ENCODE measurements around the gene PSTPIP2.

PSTPIP2 gene

DNA sequence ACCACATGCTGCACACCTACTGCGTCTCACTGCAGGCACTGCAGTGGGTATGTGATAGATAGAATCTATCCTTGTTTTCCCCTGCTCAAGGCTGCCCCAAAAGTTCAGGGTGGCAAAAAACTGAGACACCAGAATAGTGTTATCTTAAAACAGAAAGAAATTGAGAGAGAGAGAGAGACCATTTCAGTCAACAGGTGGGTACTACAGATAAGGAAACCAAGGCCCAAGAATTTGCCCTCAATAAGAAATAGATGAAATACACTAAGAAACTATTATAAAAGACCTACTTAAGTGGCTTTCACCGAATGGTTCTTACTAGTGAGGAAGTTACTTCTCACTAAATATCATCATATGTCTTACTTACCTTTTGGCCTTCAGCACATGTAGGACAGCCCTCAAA is 132.8 kb downstream of the PSTPIP2 start:
- H3K4me3 ChIP-seq (ENCODE audit: insufficient read depth, low read length, poor library complexity, severe bottlenecking): no peak overlapping the region
- H3K27ac ChIP-seq (ENCODE audit: low read depth, low read length): no peak overlapping the region
- peaks cover 14% of the 10 kb centered on the region for H3K36me3 ChIP-seq (ENCODE audit: low read length)
- no peaks in the 10 kb centered on the region for H3K27me3 ChIP-seq (ENCODE audit: low read length)
- no peaks in the 10 kb centered on the region for H3K9me3 ChIP-seq (ENCODE audit: insufficient read depth, low read length)
- H3K9ac ChIP-seq (ENCODE audit: low read length): no peak overlapping the region
- no peaks in the 10 kb centered on the region for H3K9me2 ChIP-seq (replicated peaks; ENCODE audit: insufficient read depth, low read length)
- H3K79me2 ChIP-seq (ENCODE audit: insufficient read depth, low read length): no peaks in the 10 kb centered on the region
- no peak for TF ChIP-seq EZH2phosphoT487 (conservative IDR thresholded peaks at IDR 0.05; ENCODE audit: low read length)
- TF ChIP-seq, protein P1, sequence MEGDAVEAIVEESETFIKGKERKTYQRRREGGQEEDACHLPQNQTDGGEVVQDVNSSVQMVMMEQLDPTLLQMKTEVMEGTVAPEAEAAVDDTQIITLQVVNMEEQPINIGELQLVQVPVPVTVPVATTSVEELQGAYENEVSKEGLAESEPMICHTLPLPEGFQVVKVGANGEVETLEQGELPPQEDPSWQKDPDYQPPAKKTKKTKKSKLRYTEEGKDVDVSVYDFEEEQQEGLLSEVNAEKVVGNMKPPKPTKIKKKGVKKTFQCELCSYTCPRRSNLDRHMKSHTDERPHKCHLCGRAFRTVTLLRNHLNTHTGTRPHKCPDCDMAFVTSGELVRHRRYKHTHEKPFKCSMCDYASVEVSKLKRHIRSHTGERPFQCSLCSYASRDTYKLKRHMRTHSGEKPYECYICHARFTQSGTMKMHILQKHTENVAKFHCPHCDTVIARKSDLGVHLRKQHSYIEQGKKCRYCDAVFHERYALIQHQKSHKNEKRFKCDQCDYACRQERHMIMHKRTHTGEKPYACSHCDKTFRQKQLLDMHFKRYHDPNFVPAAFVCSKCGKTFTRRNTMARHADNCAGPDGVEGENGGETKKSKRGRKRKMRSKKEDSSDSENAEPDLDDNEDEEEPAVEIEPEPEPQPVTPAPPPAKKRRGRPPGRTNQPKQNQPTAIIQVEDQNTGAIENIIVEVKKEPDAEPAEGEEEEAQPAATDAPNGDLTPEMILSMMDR (IDR thresholded peaks at IDR 0.05; ENCODE audit: insufficient read depth, low read length, poor library complexity, severe bottlenecking): no peak
- H4K20me1 ChIP-seq (ENCODE audit: low read depth, low read length): no peaks in the 10 kb centered on the region
- H3K4me2 ChIP-seq (ENCODE audit: low read depth, low read length, poor library complexity, severe bottlenecking): no peak overlapping the region
- no peaks in the 10 kb centered on the region; the same call in 1 of the 2 replicates for H3F3A ChIP-seq (ENCODE audit: insufficient read depth)
- no peak overlapping the region for H2AFZ ChIP-seq (ENCODE audit: low read depth, low read length, severe bottlenecking)

GRCh38 chr18:45938488-45938935 is 133.5 kb downstream of the PSTPIP2 start:
- Histone ChIP-seq H3K36me3 (ENCODE audit: low read length) (peaks cover 14% of the 10 kb centered on the region), H3K4me3 (ENCODE audit: insufficient read depth, low read length, poor library complexity, severe bottlenecking) (no peak overlapping the region), H3K4me2 (ENCODE audit: low read depth, low read length, poor library complexity, severe bottlenecking) (no peak overlapping the region), H2AFZ (ENCODE audit: low read depth, low read length, severe bottlenecking) (no peak overlapping the region), H3K9me3 (ENCODE audit: insufficient read depth, low read length) (no peaks in the 10 kb centered on the region), H4K20me1 (ENCODE audit: low read depth, low read length) (no peaks in the 10 kb centered on the region), H3F3A (ENCODE audit: insufficient read depth) (no peaks in the 10 kb centered on the region; the same call in 1 of the 2 replicates), H3K27ac (ENCODE audit: low read depth, low read length) (no peak overlapping the region), H3K9me2 (replicated peaks; ENCODE audit: insufficient read depth, low read length) (no peaks in the 10 kb centered on the region), H3K9ac (ENCODE audit: low read length) (no peak overlapping the region), H3K79me2 (ENCODE audit: insufficient read depth, low read length) (no peaks in the 10 kb centered on the region), H3K27me3 (ENCODE audit: low read length) (no peaks in the 10 kb centered on the region)
- no peak for TF ChIP-seq EZH2phosphoT487 (conservative IDR thresholded peaks at IDR 0.05; ENCODE audit: low read length)
- TF ChIP-seq, protein P1 (IDR thresholded peaks at IDR 0.05; ENCODE audit: insufficient read depth, low read length, poor library complexity, severe bottlenecking): no peak

- Histone ChIP-seq H3K9ac (ENCODE audit: low read length) (no peak overlapping the region), H3K36me3 (ENCODE audit: low read length) (peaks cover 9% of the 10 kb centered on the region), H3K27ac (ENCODE audit: low read depth, low read length) (no peak overlapping the region), H3K79me2 (ENCODE audit: insufficient read depth, low read length) (no peaks in the 10 kb centered on the region), H3K9me2 (replicated peaks; ENCODE audit: insufficient read depth, low read length) (no peaks in the 10 kb centered on the region), H4K20me1 (ENCODE audit: low read depth, low read length) (no peaks in the 10 kb centered on the region), H3K4me2 (ENCODE audit: low read depth, low read length, poor library complexity, severe bottlenecking) (no peak overlapping the region), H2AFZ (ENCODE audit: low read depth, low read length, severe bottlenecking) (no peak overlapping the region), H3K9me3 (ENCODE audit: insufficient read depth, low read length) (no peaks in the 10 kb centered on the region), H3K4me3 (ENCODE audit: insufficient read depth, low read length, poor library complexity, severe bottlenecking) (no peak overlapping the region), H3K27me3 (ENCODE audit: low read length) (no peaks in the 10 kb centered on the region), H3F3A (ENCODE audit: insufficient read depth) (no peaks in the 10 kb centered on the region; the same call in 1 of the 2 replicates)
- TF ChIP-seq, protein P1 (IDR thresholded peaks at IDR 0.05; ENCODE audit: insufficient read depth, low read length, poor library complexity, severe bottlenecking): no peak
These were observed 136.3 kb downstream of the PSTPIP2 start for GRCh38 chr18:45935591-45936335.

Data from SU-DHL-6 (cell line).